OCI-LY7 (cell line): ENCODE measurements around the gene ALDH16A1. TPM values are rescaled to one million over a fixed set of nuclear protein-coding genes. Genes with fewer than 3 reads are reported as not detected.

Source experiments
- BruUV-seq: library from RNA; stranded (reverse); fragments of 400-500 nt; replicated peaks from 2 replicates; lab custom pipeline; 2021; lab: Mats Ljungman, UMichigan
- CTCF ChIA-PET: fragments of 300-600 bp; sonication (Branson Sonifier 250); formaldehyde crosslinking; loops from one replicate; lab custom pipeline; 2022; ENCODE audit warnings: antibody characterized with exemption; ENCODE audit not compliant: unreplicated experiment; lab: Charles Lee
- POLR2A ChIA-PET: fragments of 300-600 bp; sonication (Branson Sonifier 250); formaldehyde crosslinking; loops from one replicate; lab custom pipeline; 2022; ENCODE audit warnings: antibody characterized with exemption; lab: Charles Lee
- DNase-seq: peaks from one replicate; pipeline ENCODE4 v3.0.0-alpha.2; 2015; ENCODE audit warnings: low spot score
- H2AFZ ChIP-seq: fragments of 200-600 bp; sonication (generic), shearing (Covaris generic); 2 replicates; pipeline ENCODE4 v1.6.1; 2014; ENCODE audit warnings: mild to moderate bottlenecking, antibody characterized with exemption, low read length, moderate library complexity
- H3K27ac ChIP-seq: fragments of 200-600 bp; sonication (generic); 2 replicates; pipeline ENCODE4 v1.5.1; 2014; ENCODE audit warnings: mixed run types, low read depth, mild to moderate bottlenecking, moderate library complexity, low read length, inconsistent platforms; ENCODE audit not compliant: poor library complexity, severe bottlenecking
- H3K36me3 ChIP-seq: fragments of 200-600 bp; sonication (generic); 2 replicates; pipeline ENCODE4 v1.6.1; 2014; ENCODE audit warnings: mild to moderate bottlenecking, antibody characterized with exemption, low read length, moderate library complexity, mixed read lengths; ENCODE audit not compliant: insufficient read depth
- H3K4me1 ChIP-seq: fragments of 200-600 bp; sonication (generic); 2 replicates; pipeline ENCODE4 v1.5.1; 2014; ENCODE audit warnings: mild to moderate bottlenecking, low read length; ENCODE audit not compliant: insufficient read depth, poor library complexity, severe bottlenecking
- H3K4me2 ChIP-seq: fragments of 200-600 bp; sonication (generic); 2 replicates; pipeline ENCODE4 v1.6.1; 2014; ENCODE audit warnings: mild to moderate bottlenecking, low read length
- H3K4me3 ChIP-seq: fragments of 200-600 bp; sonication (generic); 2 replicates; pipeline ENCODE4 v1.5.1; 2014; ENCODE audit warnings: mild to moderate bottlenecking, low read depth, low read length; ENCODE audit not compliant: poor library complexity, severe bottlenecking
- H3K79me2 ChIP-seq: fragments of 200-600 bp; sonication (generic); 2 replicates; pipeline ENCODE4 v1.6.1; 2016; ENCODE audit warnings: low read depth, mild to moderate bottlenecking, low read length, moderate library complexity, mixed read lengths; ENCODE audit not compliant: insufficient read depth
- H3K9me2 ChIP-seq: fragments of 200-600 bp; sonication (generic); 2 replicates; pipeline ENCODE4 v1.6.1; 2016; ENCODE audit warnings: mild to moderate bottlenecking, low read length, mixed read lengths; ENCODE audit not compliant: insufficient read depth
- H3K9me3 ChIP-seq: fragments of 200-600 bp; sonication (generic); 2 replicates; pipeline ENCODE4 v1.6.1; 2014; ENCODE audit warnings: mild to moderate bottlenecking, mixed run types, low read length, mixed read lengths
- H4K20me1 ChIP-seq: fragments of 200-600 bp; sonication (generic); 2 replicates; pipeline ENCODE4 v1.6.1; 2014; ENCODE audit warnings: mild to moderate bottlenecking, antibody characterized with exemption, low read length, moderate library complexity, mixed read lengths; ENCODE audit not compliant: insufficient read depth
- CTCF ChIP-seq: fragments of 200-600 bp; sonication (generic); conservative IDR thresholded peaks from 2 replicates; pipeline ENCODE4 v1.5.1; 2014; ENCODE audit warnings: mild to moderate bottlenecking, antibody characterized with exemption, low read length, moderate library complexity, mixed read lengths
- EZH2phosphoT487 ChIP-seq: fragments of 200-600 bp; sonication (generic); IDR thresholded peaks from 2 replicates; pipeline ENCODE4 v1.6.1; 2018; ENCODE audit warnings: low read depth, borderline replicate concordance, mild to moderate bottlenecking, mixed run types, antibody characterized with exemption, low read length, moderate library complexity, mixed read lengths
- intact Hi-C: fragments of 100-400 bp; cut with micrococcal nuclease; formaldehyde crosslinking; loops from one replicate; pipeline ENCODE4 v1.10.0; 2022; ENCODE audit not compliant: unreplicated experiment
- total RNA-seq, 2 experiments: library from RNA; depleted of rRNA in 1 of 2; stranded (reverse); fragments of >200 nt in 1 of 2; shearing (Covaris generic) in 1 of 2; gene quantifications; 2 replicates each; pipeline ENCODE4 v1.2.3, GENCODE V29; 2014 to 2022

ALDH16A1 gene
- total RNA-seq, 2 experiments from 2014 or later = 26.0 to 55.4 TPM

DNA sequence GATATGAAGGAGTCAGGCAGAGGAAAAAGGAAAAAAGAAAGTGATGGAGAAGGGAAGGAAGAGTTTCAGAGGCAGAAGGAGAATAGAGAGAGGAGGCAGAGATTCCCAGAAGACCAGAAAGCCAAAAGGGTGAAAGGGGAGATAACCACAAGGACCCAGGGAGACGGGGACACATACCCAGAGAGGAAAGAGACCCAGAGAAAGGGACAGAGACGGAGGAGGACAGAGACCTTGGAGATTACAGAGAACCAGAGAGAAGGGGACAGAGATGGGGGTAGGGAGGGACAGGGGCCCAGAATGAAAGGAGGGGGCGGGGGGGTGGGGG is 31.2 kb upstream of the ALDH16A1 start:
- no peaks in the 10 kb centered on the region for H4K20me1 ChIP-seq
- no peak overlapping the region for H3K4me3 ChIP-seq
- no peaks in the 10 kb centered on the region for H3K9me3 ChIP-seq
- TF ChIP-seq EZH2phosphoT487 (no peak), CTCF (no peak)
- no peak for DNase-seq
- H3K9me2 ChIP-seq = no peaks in the 10 kb centered on the region
- ChIA-PET POLR2A (interaction anchor here (0.5 to 0.8 kb wide), 2 partner anchors 10 to 68 kb away, joined by 3 read pairs; no protein-coding TSS in a partner anchor), CTCF (interaction anchor here (0.9 kb wide), 1 partner anchor 11 kb away, joined by 3 read pairs; no protein-coding TSS in a partner anchor)
- H2AFZ ChIP-seq = 0 out of 2 replicates have a peak overlapping the region, but pooled peaks have one; percentile 19
- H3K4me1 ChIP-seq = peaks cover 64% of the 10 kb centered on the region
- H3K27ac ChIP-seq = no peak overlapping the region
- BruUV-seq = no TSS peak
- intact Hi-C loops = no loop called here
- H3K4me2 ChIP-seq = peak overlapping the region; percentile 68
- no peaks in the 10 kb centered on the region for H3K36me3 ChIP-seq
- H3K79me2 ChIP-seq = no peaks in the 10 kb centered on the region

DNA sequence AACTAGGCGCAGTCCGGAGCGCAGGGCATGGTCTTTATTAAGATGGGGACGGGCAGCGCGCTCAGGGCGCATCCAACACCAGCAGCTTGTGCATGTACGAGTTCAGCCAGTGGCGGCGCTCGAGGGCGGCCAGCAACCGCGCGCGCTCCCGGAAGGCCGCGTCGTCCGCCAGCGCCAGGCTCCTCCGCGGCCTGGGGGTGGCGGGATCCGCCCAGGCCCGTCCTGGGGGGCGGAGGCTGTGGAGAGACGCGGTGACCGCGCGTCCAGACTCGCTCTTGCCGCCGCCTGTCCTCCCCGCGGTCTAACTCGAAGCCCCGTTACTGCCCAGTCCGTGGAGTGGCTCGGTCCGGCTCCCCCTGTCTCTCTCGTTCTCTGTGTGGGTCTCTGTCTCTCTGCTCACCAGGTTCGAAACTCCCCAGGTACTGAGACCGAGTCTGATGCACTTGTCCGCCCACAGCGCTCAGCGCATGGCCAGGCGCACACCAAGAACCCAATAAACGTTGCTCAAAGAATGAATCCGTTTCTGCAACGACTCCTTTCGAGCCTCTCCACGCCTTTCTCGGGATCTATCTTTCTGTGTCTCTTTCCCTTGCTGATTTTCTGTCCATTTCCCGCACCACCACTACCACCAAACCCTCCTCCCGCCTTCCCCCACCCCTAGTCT is 30.5 kb upstream of the ALDH16A1 start:
- DNase-seq = no peak
- H3K36me3 ChIP-seq = no peaks in the 10 kb centered on the region
- no peak overlapping the region for H2AFZ ChIP-seq
- no peaks in the 10 kb centered on the region for H3K9me3 ChIP-seq
- no TSS peak for BruUV-seq
- no peaks in the 10 kb centered on the region for H3K79me2 ChIP-seq
- no peaks in the 10 kb centered on the region for H4K20me1 ChIP-seq
- H3K27ac ChIP-seq = no peak overlapping the region
- no peaks in the 10 kb centered on the region for H3K9me2 ChIP-seq
- CTCF ChIA-PET = interaction anchor here (0.9 kb wide), 1 partner anchor 12 kb away, joined by 3 read pairs; no protein-coding TSS in a partner anchor
- peaks cover 63% of the 10 kb centered on the region for H3K4me1 ChIP-seq
- TF ChIP-seq EZH2phosphoT487 (no peak), CTCF (peak; percentile 55; the same call in 1 of the 2 replicates)
- POLR2A ChIA-PET = interaction anchor here (0.8 kb wide), 1 partner anchor 10 kb away, joined by 3 read pairs; no protein-coding TSS in a partner anchor
- intact Hi-C loops = no loop called here
- no peak overlapping the region; the same call in 1 of the 2 replicates for H3K4me2 ChIP-seq
- no peak overlapping the region for H3K4me3 ChIP-seq
